Psoas muscle (tissue), 8 donors: ENCODE results near the gene BOLL. TPM values are rescaled to one million over a fixed set of nuclear protein-coding genes. Genes with fewer than 3 reads are reported as not detected.

Experiments
- ATAC-seq, 4 donors: fragments of 200-7000 bp; cut with Tn5 transposase; one replicate each; pipeline ENCODE4 v1.9.1; 2020; ENCODE audit warnings: moderate library complexity in 3 of 4, mild to moderate bottlenecking in 2 of 4
- DNase-seq, 2 donors: peaks; one replicate each; pipeline ENCODE4 v3.0.0-alpha.2; 2020
- H3K27ac ChIP-seq: fragments of 200-600 bp; one replicate; pipeline ENCODE4 v1.8.0; 2022
- H3K27me3 ChIP-seq, 3 donors: fragments of 200-600 bp in 1 of 3; one replicate each; pipeline versions ENCODE4 v1.6.1 to v1.8.0; 2013 to 2022; ENCODE audit warnings: low read length in 2 of 3, mild to moderate bottlenecking in 2 of 3, moderate library complexity in 1 of 3; ENCODE audit not compliant: insufficient read depth in 3 of 3
- H3K36me3 ChIP-seq, 2 donors: fragments of 200-600 bp in 1 of 2; one replicate each; pipeline versions ENCODE4 v1.6.1 to v1.8.0; 2013 to 2022; ENCODE audit warnings: low read depth in 1 of 2, mild to moderate bottlenecking in 1 of 2, moderate library complexity in 1 of 2; ENCODE audit not compliant: insufficient read depth in 1 of 2
- H3K4me1 ChIP-seq: fragments of 200-600 bp; one replicate; pipeline ENCODE4 v1.8.0; 2022
- H3K4me3 ChIP-seq: fragments of 200-600 bp; one replicate; pipeline ENCODE4 v1.8.0; 2022; ENCODE audit warnings: mild to moderate bottlenecking
- H3K9me3 ChIP-seq: fragments of 200-600 bp; one replicate; pipeline ENCODE4 v1.8.0; 2022
- WGBS, 3 donors: extraction: QIAGEN DNeasy Blood & Tissue Kit; methylation state at CpG; one replicate each; pipeline versions ENCODE4 v1.1.6 to v1.1.7; 2013; 5-methylcytosine and 5-hydroxymethylcytosine counted together
- intact Hi-C, 2 donors: fragments of 100-400 bp; cut with DNase I; formaldehyde crosslinking; loops; one replicate each; pipeline versions ENCODE4 v1.11.0 to v1.14.2; 2022
- polyA plus RNA-seq, 3 donors: library from polyadenylated mRNA; stranded (reverse); fragments of 200-250 nt; gene quantifications; one replicate each; pipeline ENCODE4 v1.2.3, GENCODE V29; 2013
- total RNA-seq, 4 donors: library from RNA; stranded (reverse); fragmentation: NEBNext Ultra II Directional in 2 of 4; extraction: Animal tissue kit (Norgen Biotek cat#: 25700) in 2 of 4; gene quantifications; one replicate each; pipeline versions ENCODE4 v1.2.1 to v1.2.4, GENCODE V29; 2021 to 2023
- TF ChIP-seq, protein P1 (sequence below): fragments of 200-600 bp; IDR thresholded peaks from one replicate; pipeline ENCODE4 v1.8.0; 2022; ENCODE audit warnings: antibody characterized with exemption
- donor health status: healthy with polysubstance abuse.
- donor health status: DM: no; HTN: no; CAD: no; lungs with moderate emphysema.
- donor health status: Bipolar disorder and iron deficiency.
- donor health status: healthy.
- donor health status: DM: yes; HTN: yes; CAD: no.
- donor health status: DM: no; HTN: no; CAD: no.
- donor health status: DM: no; HTN: no; CAD: no.
- donor health status: DM: yes; HTN: yes; CAD: no.

BOLL gene
- total and polyA plus RNA-seq, 7 donors: 0.47 to 6.5 (median 3.3) TPM

GRCh38 chr2:197786010-197786877 lies 1.1 kb upstream of the BOLL start:
- peak; percentile 95 to 98 (median 96) for ATAC-seq
- intact Hi-C loops: loop anchor here in 1 of 2 donors (5.0 kb wide), 1 partner anchor 79 kb away; the partner anchor contains the start of gene MARS2
- no peaks in the 10 kb centered on the region for H3K4me1 ChIP-seq
- no peaks in the 10 kb centered on the region for H3K27me3 ChIP-seq
- H3K27ac ChIP-seq: peak overlapping the region; percentile 93
- no peaks in the 10 kb centered on the region for H3K9me3 ChIP-seq
- no peaks in the 10 kb centered on the region for H3K36me3 ChIP-seq
- H3K4me3 ChIP-seq: peak overlapping the region; percentile 75
- peak; percentile 80 to 92 for DNase-seq
- 3 to 4% (median 4%) methylated on average over 72 to 79 of the region's 79 CpGs for WGBS, 3 donors
- TF ChIP-seq, protein P1, sequence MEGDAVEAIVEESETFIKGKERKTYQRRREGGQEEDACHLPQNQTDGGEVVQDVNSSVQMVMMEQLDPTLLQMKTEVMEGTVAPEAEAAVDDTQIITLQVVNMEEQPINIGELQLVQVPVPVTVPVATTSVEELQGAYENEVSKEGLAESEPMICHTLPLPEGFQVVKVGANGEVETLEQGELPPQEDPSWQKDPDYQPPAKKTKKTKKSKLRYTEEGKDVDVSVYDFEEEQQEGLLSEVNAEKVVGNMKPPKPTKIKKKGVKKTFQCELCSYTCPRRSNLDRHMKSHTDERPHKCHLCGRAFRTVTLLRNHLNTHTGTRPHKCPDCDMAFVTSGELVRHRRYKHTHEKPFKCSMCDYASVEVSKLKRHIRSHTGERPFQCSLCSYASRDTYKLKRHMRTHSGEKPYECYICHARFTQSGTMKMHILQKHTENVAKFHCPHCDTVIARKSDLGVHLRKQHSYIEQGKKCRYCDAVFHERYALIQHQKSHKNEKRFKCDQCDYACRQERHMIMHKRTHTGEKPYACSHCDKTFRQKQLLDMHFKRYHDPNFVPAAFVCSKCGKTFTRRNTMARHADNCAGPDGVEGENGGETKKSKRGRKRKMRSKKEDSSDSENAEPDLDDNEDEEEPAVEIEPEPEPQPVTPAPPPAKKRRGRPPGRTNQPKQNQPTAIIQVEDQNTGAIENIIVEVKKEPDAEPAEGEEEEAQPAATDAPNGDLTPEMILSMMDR: peak; percentile 66

- intact Hi-C loops: no loop called here
- Histone ChIP-seq H3K36me3 (no peaks in the 10 kb centered on the region), H3K4me3 (no peak overlapping the region), H3K9me3 (no peaks in the 10 kb centered on the region), H3K4me1 (peaks cover 24% of the 10 kb centered on the region), H3K27me3 (no peaks in the 10 kb centered on the region), H3K27ac (peak overlapping the region; percentile 59)
- ATAC-seq: no peak
- WGBS, 3 donors: 51 to 74% (median 66%) methylated on average over 1 of the region's 1 CpG
- DNase-seq: no peak
- TF ChIP-seq, protein P1: no peak
Measured at GRCh38 chr2:197782126-197782525, 3.0 kb downstream of the BOLL start.

DNA sequence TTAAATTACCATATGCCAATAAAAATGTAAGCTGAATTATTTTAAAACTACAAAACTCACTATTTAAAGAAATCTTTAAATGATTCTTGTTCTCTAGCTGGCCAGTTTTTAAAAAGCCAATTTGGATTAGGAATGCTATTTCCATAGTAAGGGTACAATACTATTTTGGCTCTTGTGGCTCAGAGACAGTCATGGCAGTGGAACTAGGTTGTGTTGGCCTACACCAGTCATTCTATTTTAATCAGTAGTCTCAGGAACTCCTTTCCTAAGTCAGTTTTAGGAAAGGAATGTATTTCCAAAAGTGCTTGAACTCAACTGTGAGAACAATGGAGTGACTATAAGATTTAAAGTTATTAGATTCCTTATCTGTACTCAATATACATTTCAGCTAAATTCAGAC lies 5.9 kb downstream of the BOLL start:
- intact Hi-C loops: loop anchor here (2.0 to 10.0 kb wide), 4 partner anchors 70 to 767 kb away; partner anchors contain the start of gene HSPD1 (in 1 of the 2)
- peak overlapping the region; percentile 60 for H3K27ac ChIP-seq
- TF ChIP-seq, protein P1: no peak
- no peaks in the 10 kb centered on the region for H3K36me3 ChIP-seq
- peaks cover 24% of the 10 kb centered on the region for H3K4me1 ChIP-seq
- H3K27me3 ChIP-seq: no peaks in the 10 kb centered on the region
- no peaks in the 10 kb centered on the region for H3K9me3 ChIP-seq
- peak; percentile 72 to 95 (median 88) for ATAC-seq
- H3K4me3 ChIP-seq: no peak overlapping the region
- no peak for DNase-seq

DNA sequence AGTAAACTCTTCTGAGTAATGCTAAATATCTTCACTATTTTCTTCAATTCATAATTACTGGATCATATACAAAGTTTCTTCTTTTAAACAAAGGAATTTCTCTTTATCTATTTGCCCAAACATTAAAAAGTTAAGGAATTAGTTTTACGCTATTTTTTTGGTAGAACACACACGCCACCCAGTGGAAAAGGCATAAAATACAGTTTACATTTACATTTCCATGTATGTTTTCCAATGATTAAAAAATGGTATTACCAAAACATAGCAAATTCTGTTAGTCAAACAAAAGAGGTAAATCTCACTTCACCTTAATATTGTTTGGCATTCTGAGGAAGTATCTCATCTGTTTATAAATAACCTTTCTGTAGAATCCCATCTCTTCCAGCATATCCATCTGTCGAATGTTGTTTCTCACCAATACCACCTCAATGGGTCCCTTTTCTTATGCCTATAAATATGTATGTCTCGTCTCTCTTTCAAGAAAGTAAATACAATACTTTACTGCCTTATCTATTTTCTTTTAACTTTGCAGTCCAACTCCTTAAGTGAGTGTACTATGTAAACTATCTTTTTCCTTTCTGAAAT lies 7.2 kb downstream of the BOLL start:
- intact Hi-C loops: loop anchor here (2.0 to 10.0 kb wide), 4 partner anchors 69 to 766 kb away; partner anchors contain the start of gene HSPD1 (in 1 of the 2)
- peak in 1 of 4 donors; percentile 50 for ATAC-seq
- 21 to 34% (median 22%) methylated on average over 4 of the region's 4 CpGs for WGBS, 3 donors
- no peak overlapping the region for H3K27ac ChIP-seq
- DNase-seq: no peak
- H3K9me3 ChIP-seq: no peaks in the 10 kb centered on the region
- peaks cover 0 to 5% of the 10 kb centered on the region in 2 donors for H3K36me3 ChIP-seq
- H3K27me3 ChIP-seq: no peaks in the 10 kb centered on the region
- TF ChIP-seq, protein P1: peak; percentile 79
- H3K4me3 ChIP-seq: no peak overlapping the region
- H3K4me1 ChIP-seq: peaks cover 24% of the 10 kb centered on the region
